NB4 (cell line): ENCODE data around the gene ZC3H14.

Source experiments
- POLR2A ChIP-seq: IDR thresholded peaks from 2 replicates; pipeline ENCODE4 v1.6.1; 2011; ENCODE audit warnings: mild to moderate bottlenecking; ENCODE audit not compliant: insufficient read length; ENCODE audit errors: extremely low read depth
- TF ChIP-seq, protein P1 (sequence below): IDR thresholded peaks from one replicate; pipeline ENCODE4 v1.5.1; 2012; ENCODE audit warnings: low read depth, low read length

GRCh38 chr14:88614218-88614907 lies 51.5 kb downstream of the ZC3H14 start:
- TF ChIP-seq POLR2A, result no peak
- TF ChIP-seq, protein P1, sequence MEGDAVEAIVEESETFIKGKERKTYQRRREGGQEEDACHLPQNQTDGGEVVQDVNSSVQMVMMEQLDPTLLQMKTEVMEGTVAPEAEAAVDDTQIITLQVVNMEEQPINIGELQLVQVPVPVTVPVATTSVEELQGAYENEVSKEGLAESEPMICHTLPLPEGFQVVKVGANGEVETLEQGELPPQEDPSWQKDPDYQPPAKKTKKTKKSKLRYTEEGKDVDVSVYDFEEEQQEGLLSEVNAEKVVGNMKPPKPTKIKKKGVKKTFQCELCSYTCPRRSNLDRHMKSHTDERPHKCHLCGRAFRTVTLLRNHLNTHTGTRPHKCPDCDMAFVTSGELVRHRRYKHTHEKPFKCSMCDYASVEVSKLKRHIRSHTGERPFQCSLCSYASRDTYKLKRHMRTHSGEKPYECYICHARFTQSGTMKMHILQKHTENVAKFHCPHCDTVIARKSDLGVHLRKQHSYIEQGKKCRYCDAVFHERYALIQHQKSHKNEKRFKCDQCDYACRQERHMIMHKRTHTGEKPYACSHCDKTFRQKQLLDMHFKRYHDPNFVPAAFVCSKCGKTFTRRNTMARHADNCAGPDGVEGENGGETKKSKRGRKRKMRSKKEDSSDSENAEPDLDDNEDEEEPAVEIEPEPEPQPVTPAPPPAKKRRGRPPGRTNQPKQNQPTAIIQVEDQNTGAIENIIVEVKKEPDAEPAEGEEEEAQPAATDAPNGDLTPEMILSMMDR, result no peak
